HL-60/S4 treated with retinoic acid at 250 ng/mL for 4 days and 3 days (cell line): ENCODE data around the gene TOMM7.
"Not testable (repeated sequence)": the region's sequence is repeated elsewhere in the genome, so short reads cannot be mapped to it uniquely, and the experiment has no call there.

Experiments used
- in situ Hi-C: fragments of 300-500 bp; cut with MboI; formaldehyde crosslinking; loops from 2 replicates; pipeline ENCODE4 v1.7.0; 2022; ENCODE audit warnings: low sequenced_read_pairs

Gene TOMM7

DNA sequence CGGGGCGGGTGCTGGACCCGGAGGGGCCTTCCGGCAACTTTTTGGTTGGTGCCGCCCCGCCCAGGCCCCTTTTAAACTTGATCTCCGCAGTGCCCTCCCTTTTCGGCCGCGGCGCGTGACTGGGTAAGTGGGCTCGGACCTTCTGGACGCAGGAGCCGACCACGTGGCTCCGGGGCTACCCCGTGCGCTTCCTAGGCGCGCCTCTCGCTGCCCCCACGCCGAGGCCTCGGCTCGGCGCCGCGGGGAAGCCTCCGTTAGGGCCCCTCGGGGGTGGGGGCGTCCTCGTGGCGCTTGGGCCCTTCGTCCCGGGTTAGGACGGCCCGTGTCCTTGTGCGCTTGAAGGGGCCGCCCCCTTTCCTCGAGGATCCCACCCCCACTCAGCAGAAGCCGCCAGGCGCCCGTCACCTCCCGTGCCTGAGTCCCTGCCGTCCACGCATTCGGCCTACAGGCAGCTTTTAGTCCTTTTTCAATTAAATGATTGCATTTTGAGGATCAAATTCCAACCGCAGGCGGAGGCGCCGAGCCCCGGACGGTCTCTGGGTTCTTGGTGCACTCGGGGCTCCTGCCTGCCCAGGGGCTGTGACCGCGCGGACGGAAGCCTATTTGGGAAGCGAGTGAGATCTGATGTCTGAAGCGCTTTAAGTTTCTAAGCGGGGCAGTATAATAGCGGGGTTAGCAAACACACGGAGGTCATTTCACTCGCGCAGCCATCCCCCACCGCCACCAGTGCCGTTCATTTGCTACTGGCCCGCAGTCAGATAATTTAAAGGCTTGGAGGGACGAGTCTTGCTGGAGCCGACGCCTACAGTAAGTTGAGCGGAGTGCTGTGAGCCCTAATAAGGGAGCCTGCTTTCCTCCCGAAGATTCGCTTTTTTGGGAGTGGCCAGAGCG lies 31.8 kb upstream of the TOMM7 start:
- in situ Hi-C loops = no loop called here

DNA sequence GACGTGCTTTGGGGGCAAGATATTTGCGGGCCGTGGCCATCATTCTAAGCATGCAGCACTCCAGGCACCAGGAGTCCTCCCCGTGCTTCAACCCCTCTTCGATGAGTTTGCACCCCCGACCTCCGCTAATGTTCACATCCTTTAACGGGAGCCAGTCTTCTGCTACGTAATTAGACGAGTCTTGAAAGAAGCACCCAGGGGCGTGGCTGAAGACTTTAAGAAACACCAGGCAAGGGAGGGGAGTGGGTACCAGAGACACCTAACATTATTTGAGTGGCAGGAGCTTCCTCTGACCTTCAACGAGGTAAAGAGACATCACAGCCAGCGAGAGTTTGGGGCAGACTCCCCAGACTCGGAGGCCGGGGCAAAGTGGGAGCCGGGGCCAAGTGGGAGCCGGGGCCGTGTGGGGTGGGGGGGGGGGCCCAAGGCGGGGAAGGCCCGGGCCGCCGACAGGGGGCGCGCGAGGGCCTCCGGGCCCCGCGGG lies 31.1 kb upstream of the TOMM7 start:
- in situ Hi-C loops = no loop called here

DNA sequence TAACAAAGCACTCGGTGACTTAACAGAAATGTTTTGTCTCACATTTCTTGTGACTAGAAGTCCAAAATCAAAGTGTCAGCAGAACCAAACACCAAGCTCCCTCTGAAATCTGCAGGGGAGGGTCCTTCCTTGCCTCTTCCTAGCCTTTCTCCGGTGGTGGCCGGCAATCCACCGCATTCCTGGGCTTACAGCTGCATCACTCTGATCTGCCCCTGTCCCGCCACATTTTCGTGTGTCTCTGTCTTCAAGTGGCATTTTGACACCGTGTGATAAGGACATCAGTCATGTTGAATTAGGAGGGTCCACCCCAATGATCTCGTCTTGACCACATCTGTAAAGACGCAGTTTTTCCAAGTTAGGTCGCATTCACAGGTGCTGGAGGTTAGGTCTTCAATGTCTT lies 30.5 kb upstream of the TOMM7 start:
- in situ Hi-C loops = no loop called here

DNA sequence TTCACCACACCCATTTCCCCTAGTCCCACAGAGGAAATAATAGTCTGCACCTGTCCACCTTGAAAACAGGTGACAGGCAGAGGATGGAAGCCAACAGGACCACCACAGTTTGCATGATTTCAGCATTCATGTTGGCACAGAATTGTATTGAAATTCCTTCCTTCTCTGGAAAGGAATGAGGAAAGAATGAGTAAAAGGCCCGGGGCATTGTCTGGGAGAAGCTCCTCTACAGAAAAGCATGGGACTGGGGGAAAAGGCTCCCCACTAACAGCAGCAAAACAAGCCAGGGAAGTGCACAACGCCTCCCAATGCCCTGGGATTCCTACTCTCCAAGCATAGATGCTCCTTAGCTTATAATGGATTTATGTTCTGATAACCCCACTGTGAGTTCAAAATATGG lies 28.5 kb upstream of the TOMM7 start:
- in situ Hi-C loops = no loop called here

DNA sequence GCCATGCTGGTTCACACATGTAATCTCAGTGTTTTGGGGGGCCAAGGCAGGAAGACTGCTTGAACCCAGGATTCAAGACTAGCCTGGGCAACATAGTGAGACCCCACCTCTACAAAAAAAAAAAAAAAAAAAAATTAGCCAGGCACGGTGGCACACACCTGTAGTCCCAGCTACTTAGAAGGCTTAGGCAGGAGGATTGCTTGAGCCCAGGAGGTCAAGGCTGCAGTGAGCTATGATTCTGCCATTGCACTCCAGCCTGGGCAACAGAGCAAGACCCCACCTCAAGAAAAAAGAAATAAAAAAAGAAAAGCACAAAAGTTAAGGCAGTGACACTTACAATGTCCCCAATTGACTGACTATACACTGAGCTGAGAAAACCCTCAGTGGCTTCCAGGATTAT lies 27.7 kb upstream of the TOMM7 start:
- in situ Hi-C loops = not testable (repeated sequence)

DNA sequence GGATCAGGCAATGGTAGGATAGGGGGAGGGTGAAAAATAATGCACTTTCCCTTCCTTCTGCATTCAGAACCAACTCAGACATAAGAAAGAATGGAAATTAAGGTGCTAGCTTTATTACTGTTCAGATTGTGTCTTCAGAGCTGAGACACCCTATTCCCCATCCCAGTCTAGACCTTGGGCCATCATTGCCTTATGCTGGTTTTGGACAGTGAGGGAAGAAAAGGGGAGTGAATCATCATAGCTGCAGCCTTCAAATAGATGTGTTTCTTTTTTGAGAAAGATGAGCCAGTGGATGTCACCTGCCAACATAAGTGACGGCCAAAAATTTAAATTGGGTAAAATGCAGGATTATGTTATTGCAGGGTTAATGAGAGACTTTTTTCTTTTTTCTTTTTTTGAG lies 27.0 kb upstream of the TOMM7 start:
- in situ Hi-C loops = no loop called here

DNA sequence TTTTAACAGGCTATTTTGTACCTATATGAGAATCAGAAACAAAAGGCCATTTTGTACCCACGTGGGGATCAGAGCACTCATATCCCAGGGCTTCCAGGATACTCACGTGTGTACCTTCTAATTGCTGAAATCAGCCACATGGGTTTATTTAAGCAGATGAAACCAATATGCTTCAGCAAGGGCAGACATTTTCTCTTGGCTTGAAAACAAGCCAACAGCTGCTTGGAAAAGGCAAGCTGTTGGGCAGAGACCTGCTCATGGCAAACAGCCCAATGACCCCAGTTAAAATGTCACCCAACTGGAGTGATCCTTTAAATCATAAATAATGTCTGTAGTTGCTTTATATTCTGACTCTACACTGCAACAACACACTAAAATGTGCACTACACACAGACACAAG lies 26.5 kb upstream of the TOMM7 start:
- in situ Hi-C loops = no loop called here

DNA sequence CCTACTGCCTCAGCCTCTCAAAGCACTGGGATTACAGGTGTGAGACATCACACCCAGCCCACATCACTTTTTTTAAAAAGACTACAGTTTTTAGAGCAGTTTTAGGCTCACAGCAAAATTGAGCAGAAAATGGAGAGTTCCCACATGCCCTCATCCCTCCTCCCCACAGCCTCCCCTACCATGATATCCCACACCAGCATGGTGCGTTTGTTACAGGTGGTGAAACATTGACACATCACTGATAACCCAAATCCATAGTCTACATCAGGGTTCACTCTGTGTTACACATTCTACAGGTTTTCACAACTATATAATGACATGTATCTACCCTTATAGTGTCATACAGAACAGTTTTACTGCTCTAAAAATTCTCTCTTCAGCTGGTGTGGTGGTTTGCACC lies 24.3 kb upstream of the TOMM7 start:
- in situ Hi-C loops = no loop called here

DNA sequence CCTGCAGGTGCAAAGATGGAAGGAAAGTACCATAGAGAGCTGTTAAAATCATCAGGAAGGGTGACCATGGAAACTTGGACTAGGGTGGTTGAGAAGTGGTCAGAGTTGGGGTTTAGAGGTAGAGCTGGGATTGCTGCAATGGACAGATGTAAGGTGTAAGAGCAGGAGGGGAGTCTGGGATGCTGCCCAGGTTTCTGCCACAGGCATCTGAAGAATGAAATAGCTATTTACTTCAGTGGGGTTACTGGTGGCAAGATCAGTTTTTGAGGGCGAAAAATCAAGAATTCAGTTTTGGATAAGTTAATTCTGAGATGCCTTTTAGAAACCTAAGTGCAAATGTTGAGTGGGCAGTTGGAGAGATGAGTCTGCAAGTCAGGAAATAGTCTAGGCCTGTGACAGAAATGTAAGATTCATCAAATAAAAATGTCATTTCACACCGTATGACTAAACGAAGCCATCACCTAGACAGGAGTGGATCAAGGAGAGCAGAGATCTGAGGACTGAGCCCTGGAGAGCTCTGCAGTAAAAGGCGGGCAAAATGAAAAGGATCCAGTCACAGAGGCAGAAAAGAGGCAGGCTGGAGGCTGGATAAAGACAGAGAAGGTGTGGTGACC lies 22.7 kb upstream of the TOMM7 start:
- in situ Hi-C loops = no loop called here

DNA sequence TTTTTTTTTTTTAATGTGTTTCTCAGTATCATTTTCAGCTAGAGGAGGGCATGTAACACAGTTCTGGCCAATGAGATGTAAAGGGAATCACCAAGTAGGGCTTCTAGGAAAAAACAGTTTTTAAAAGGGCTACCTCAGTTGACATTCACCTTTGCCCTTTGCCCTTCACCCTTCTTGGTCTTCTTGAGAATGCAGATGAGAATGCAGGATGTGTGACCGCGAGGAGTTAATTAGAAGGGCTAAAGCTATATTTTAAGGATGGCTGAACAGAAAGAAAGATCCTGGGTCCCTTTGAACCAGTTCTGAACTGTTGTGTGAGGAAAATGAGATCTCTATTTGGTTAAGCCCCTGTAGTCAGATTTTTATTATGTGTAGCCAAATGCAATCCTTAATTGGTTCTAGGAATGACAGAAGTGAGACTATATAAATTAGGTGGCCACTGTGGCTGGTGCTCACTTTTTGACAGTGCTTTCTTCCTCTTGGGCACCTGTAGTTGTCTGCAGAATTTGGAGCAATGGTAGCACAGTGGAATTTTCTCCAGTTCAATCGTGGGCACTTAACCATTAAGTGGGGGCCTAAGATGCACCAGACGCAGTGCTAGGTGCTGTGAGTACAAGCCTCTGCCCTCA lies 21.1 kb upstream of the TOMM7 start:
- in situ Hi-C loops = no loop called here

DNA sequence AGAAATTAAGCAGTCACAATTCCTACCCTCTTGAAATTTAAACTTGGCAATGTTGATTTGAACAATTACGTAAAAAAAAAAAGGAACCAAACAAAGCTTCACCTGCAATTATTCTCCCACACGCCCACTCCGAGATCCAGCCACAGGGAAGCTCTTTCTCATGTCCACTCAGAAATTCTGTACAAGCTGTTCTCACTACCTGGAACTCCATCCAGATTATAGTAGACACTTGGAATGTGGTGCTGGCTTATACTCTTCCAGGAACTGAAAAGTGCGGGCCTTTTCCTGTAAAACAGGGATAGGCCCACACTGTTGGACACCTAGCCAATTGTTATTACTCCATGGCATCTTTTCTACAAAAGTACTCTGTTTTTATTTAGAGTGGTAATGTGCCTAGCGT lies 20.3 kb upstream of the TOMM7 start:
- in situ Hi-C loops = no loop called here

DNA sequence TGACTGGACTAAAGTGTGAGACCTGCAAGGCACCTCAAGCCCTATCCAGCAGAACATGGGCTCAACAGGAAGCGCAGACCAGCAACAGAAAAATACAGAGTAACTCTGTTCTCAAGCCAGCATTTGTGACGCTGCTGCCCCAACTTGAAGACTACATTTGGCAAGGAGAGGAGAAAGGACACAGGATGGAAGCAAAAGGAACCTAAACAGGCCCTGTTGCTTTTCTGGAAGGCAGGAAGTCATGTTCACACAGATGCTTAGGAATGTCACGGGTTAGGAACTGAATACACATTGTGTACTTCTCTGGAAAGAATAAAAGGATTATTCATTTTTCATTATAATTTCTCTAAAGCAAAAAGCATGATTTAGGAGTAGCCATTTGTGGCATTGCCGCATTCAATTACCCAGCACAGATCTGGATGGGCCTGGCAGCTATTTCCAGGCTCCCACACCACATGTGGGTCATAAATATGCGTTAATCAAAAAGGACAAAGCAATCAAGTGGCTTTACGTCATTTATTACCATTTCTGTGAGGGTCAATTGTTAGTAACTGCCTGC lies 19.8 kb upstream of the TOMM7 start:
- in situ Hi-C loops = no loop called here

DNA sequence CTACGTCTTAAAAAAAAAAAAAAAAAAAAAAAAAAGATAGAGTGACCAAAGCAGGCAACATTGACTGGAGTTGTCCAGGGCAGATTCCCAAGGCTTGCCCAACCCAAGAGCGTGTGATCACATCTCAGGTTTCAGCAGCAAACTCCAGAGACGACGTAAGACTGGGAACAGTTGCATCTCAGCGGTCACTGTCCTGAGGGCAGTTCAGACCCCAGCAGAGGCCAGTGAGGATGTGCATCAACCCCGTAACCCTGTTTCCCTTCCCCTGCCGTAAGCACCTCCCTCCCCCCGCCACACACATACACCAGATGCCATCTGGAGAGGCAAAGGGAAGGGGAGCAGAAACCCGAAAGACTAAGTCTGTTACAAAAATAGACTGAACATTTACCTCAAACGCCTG lies 19.3 kb upstream of the TOMM7 start:
- in situ Hi-C loops = no loop called here

DNA sequence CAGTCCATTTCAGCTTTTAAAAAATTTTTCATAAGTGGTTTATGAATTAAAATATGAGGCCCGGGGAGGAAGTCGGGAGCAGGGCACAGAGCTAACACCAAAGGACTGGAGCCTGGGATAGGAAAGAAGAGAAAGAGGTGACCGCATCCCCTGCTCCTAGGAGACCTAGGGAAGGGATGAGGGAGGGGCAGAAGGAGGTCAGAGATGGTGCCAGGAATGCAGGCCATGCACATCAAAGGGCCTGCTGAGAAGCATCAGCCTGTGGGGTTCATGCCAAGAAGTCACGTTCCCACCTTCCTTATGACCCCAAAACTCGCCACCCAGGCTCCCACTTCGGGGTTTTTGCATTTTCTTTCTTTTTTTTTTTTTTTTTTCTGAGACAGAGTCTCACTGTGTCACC lies 14.7 kb upstream of the TOMM7 start:
- in situ Hi-C loops = no loop called here

DNA sequence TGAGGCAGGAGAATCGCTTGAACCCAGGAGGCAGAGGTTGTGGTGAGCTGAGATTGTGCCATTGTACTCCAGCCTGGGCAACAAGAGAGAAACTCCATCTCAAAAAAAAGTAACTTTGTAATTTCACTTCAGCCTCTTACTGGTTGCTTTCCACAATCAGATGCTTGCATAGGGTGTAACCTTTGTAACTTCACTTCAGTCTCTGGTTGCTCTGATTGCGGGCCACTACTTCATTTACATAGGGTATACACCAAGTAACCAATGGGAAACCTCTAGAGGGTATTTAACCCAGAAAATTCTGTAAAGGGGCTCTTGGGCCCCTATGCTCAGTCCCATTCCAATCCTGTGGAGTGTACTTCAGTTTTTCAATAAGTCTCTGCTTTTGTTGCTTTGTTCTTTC lies 13.9 kb upstream of the TOMM7 start:
- in situ Hi-C loops = not testable (repeated sequence)

DNA sequence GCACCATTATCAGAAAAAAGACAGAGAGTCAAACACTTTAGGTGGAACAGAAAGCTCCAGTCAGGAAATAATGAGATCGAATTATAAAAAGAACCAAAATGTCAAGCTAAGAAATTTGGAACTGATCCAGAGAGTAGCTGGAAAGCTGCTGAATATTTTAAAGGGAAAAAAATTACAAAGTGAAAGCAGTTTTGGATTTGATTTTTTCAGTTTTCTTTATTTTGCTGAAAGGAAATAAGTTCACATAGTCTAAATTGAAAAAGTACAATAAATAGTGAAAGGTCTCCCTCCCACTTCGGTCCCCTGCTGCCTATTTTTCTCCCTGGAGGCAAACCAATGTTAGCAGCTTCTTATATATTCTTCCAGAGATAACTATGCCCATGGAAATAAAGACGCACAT lies 11.3 kb upstream of the TOMM7 start:
- in situ Hi-C loops = no loop called here

DNA sequence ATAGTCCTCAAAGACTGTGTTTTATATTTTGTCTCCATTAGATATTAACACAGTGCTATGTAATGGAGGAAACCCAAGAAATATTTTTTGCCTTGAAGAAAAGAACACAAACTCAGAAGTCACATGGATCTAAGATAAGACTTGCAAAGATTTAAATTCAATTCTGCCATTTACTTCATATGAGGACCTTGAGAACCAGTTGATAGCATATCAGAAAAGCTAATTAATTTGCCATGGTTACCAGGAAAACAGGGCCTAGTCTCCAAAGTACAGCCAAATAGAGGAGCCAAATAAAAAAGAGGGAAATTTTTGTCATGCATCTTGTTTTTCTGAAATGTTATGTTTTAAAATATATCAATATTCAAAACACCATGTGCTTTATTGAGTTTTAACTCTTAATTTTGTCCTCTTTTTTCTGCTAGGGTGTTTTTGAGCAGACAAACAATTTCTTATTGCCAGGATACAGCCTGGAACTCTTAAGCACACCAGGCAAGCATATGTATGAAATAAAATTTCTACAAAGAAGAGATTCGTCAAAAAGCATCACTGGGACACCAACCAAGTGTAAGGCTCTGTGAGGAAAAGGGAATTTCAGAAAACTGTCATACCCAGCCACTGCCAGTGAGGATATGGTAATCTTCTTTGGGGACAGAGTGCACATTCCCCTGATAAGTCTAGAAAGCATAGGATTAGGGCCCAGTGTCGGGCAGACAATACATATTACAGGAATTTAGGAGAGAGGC lies 10.6 kb upstream of the TOMM7 start:
- in situ Hi-C loops = no loop called here

DNA sequence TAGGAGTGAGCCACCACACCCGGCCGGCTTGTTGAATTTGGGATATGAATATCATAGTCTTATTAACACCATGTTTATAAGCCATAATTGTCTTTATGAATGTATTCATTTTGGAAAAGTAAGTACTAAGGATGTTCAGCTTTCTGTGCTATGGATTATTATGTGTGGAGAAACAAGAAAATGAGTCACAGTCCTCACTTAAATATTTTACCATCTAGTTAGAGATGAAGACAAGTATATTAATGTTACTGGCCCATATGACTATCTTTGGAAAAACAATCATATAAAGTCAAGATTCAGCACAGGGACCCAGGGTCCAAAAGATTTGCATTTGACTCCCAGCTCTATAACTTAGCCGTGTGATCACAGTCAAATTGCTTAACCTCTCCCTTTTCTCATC lies 9.8 kb upstream of the TOMM7 start:
- in situ Hi-C loops = no loop called here

DNA sequence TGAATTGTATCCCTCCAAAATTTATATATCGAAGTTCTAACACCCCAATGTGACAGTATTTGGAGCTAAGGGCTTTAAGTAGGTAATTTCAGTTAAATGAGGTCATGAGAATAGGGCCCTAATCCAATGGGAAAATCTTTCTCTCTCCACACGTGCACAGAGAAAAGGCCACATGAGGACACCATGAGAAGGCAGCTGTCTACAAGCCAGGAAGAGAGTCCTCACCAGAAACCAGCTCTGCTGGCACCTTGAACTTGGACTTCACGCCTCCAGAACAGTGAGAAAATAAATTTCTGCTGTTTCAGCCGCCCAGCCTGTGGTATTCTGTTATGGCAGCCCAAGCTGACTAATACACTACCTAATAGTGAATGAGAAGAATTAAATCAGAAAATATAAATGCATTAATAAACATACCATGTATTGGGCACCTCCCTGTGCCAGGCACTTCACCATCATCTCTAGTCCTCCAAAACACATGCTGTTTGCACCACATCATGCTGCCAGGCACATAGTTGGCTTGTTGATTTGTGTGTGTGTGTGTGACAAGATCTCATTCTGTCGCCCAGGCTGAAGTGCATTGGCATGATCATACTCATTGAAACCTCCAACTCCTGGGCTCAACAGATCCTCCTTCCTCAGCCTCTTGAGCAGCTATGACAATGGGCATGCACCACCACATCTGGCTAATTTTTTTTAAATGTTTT lies 9.1 kb upstream of the TOMM7 start:
- in situ Hi-C loops = no loop called here

DNA sequence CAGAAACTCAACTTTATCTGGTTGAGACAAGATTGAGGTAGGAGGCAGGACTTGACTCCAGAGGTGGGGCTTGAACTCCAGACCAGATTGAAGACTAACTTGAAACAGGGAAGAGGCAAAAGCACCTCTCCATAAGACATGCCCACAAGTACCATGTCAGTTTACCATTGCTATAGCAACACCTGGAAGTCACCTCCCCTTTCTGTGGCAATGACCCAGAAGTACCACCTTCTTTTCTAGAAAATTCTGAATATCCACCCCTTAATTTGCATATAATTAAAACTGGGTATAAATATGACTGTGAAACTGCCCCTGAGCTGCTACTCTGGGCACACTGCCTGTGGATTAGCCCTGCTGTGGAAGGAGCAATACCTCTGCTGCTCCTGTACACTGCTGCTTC lies 4.9 kb upstream of the TOMM7 start:
- in situ Hi-C loops = no loop called here
